OCI-LY7 (cell line): ENCODE results near the gene NACC2.

Source experiments
- EZH2phosphoT487 ChIP-seq: fragments of 200-600 bp; sonication (generic); IDR thresholded peaks from 2 replicates; pipeline ENCODE4 v1.6.1; 2018; ENCODE audit warnings: low read depth, borderline replicate concordance, mild to moderate bottlenecking, mixed run types, antibody characterized with exemption, low read length, moderate library complexity, mixed read lengths
- TF ChIP-seq, protein P1 (sequence below): fragments of 200-600 bp; sonication (generic); conservative IDR thresholded peaks from 2 replicates; pipeline ENCODE4 v1.5.1; 2014; ENCODE audit warnings: mild to moderate bottlenecking, antibody characterized with exemption, low read length, moderate library complexity, mixed read lengths

DNA sequence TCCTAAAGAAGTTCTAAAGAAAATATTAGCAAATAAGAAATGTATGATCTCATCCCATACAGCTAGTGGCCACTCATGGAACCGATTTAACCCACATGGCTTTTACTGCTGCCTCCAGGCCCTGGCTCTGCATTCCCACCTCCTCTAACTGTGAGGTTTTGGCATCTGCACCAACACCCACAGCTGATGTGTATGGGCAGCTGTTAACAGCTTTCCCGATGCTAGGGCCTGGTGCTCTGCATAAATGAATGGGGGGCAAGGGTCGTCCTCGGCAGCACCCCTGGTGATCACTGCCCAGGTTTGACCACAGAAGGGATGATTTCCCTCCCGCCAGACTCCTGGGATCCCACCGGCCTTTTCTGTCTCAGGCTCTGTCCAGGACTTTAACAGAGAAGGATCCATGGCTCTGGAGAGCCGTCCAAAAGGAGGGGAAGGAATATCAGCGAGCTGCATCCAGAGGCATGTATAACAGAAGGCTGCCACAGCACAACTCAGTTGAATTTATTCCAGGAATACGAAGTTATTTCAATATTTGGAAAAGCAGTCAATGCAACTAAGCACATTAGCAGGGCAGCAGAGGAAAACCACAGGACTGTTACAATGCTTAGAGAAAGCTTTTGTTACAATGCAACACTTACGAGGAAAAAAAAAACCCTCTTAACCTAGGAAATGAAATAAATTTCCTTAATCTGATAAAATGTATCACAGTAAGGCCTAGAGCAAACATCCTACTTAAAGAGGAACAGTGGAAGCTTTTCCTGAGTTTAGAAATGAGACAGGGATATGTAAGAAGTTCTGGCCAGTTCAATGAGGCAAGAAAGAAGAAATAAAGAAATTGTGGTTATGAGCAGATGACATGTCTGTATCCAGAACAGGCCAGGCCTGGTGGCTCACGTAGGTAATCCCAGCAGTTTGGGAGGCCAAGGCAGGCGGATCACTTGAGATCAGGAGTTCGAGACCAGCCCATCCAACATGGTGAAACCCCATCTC, 63.1 kb downstream of the NACC2 start:
- TF ChIP-seq, protein P1, sequence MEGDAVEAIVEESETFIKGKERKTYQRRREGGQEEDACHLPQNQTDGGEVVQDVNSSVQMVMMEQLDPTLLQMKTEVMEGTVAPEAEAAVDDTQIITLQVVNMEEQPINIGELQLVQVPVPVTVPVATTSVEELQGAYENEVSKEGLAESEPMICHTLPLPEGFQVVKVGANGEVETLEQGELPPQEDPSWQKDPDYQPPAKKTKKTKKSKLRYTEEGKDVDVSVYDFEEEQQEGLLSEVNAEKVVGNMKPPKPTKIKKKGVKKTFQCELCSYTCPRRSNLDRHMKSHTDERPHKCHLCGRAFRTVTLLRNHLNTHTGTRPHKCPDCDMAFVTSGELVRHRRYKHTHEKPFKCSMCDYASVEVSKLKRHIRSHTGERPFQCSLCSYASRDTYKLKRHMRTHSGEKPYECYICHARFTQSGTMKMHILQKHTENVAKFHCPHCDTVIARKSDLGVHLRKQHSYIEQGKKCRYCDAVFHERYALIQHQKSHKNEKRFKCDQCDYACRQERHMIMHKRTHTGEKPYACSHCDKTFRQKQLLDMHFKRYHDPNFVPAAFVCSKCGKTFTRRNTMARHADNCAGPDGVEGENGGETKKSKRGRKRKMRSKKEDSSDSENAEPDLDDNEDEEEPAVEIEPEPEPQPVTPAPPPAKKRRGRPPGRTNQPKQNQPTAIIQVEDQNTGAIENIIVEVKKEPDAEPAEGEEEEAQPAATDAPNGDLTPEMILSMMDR: no peak
- TF ChIP-seq EZH2phosphoT487: no peak
